Lung (tissue), 12 donors: ENCODE data around the gene DDX18. TPM values are rescaled to one million over a fixed set of nuclear protein-coding genes. Genes with fewer than 3 reads are reported as not detected.

Experiments
- ATAC-seq: fragments of 200-7000 bp; cut with Tn5 transposase; one replicate; pipeline ENCODE4 v1.9.1; 2020; ENCODE audit warnings: moderate number of reproducible peaks; ENCODE audit not compliant: insufficient read depth, low FRiP score
- DNase-seq, 3 donors: peaks; one replicate each; pipeline ENCODE4 v3.0.0-alpha.2; 2013 to 2017
- H3K27ac ChIP-seq, 2 donors: one replicate each; pipeline ENCODE4 v1.5.1; 2013; ENCODE audit warnings: mild to moderate bottlenecking in 2 of 2, moderate library complexity in 2 of 2, control low read depth in 1 of 2, inconsistent platforms in 1 of 2, low read depth in 1 of 2, low read length in 1 of 2
- H3K27me3 ChIP-seq, 3 donors: one replicate each; pipeline ENCODE4 v1.5.1; 2013; ENCODE audit warnings: low read length in 2 of 3; ENCODE audit not compliant: control insufficient read depth in 3 of 3, insufficient read depth in 3 of 3
- H3K36me3 ChIP-seq, 4 donors: one replicate each; pipeline ENCODE4 v1.5.1; 2013; ENCODE audit warnings: low read length in 4 of 4, mild to moderate bottlenecking in 1 of 4, moderate library complexity in 1 of 4; ENCODE audit not compliant: control insufficient read depth in 4 of 4, insufficient read depth in 4 of 4
- H3K4me1 ChIP-seq, 5 donors: one replicate each; pipeline ENCODE4 v1.5.1; 2013; ENCODE audit warnings: low read length in 5 of 5, mild to moderate bottlenecking in 2 of 5, moderate library complexity in 1 of 5; ENCODE audit not compliant: control insufficient read depth in 5 of 5, insufficient read depth in 5 of 5
- H3K4me3 ChIP-seq: one replicate; pipeline ENCODE4 v1.5.1; 2013; ENCODE audit warnings: mild to moderate bottlenecking, control low read depth, moderate library complexity
- H3K9ac ChIP-seq, 2 donors: one replicate each; pipeline ENCODE4 v1.5.1; 2013; ENCODE audit warnings: low read length in 2 of 2, control low read depth in 1 of 2; ENCODE audit not compliant: insufficient read depth in 1 of 2
- H3K9me3 ChIP-seq, 4 donors: one replicate each; pipeline ENCODE4 v1.5.1; 2013; ENCODE audit warnings: low read length in 3 of 4, mild to moderate bottlenecking in 1 of 4, moderate library complexity in 1 of 4; ENCODE audit not compliant: control insufficient read depth in 4 of 4, insufficient read depth in 3 of 4
- WGBS, 2 donors: extraction: QIAGEN DNeasy Blood & Tissue Kit; methylation state at CpG; one replicate each; pipeline ENCODE4 v1.1.7; 2013; 5-methylcytosine and 5-hydroxymethylcytosine counted together
- polyA plus RNA-seq, 2 donors: library from polyadenylated mRNA; stranded (reverse); fragments of 200-250 nt; gene quantifications; one replicate each; pipeline ENCODE4 v1.2.1, GENCODE V29; 2013
- total RNA-seq, 2 donors: library from RNA; depleted of rRNA in 1 of 2; stranded (reverse); fragments of >200 nt in 1 of 2; gene quantifications; one replicate each; pipeline ENCODE4 v1.2.1, GENCODE V29; 2014 to 2021
- TF ChIP-seq, protein P1 (sequence below): IDR thresholded peaks from 2 replicates; pipeline ENCODE4 v1.5.1; 2012; ENCODE audit warnings: mild to moderate bottlenecking; ENCODE audit errors: control extremely low read depth, extremely low read depth
- donor health status: control.
- donor health status: control.
- donor health status: Bipolar disorder and iron deficiency.
- donor health status: healthy.
- donor health status: DM: yes; HTN: yes; CAD: no.

DDX18 gene
- total and polyA plus RNA-seq, 4 donors, result 26.9 to 60.0 (median 39.7) TPM

DNA sequence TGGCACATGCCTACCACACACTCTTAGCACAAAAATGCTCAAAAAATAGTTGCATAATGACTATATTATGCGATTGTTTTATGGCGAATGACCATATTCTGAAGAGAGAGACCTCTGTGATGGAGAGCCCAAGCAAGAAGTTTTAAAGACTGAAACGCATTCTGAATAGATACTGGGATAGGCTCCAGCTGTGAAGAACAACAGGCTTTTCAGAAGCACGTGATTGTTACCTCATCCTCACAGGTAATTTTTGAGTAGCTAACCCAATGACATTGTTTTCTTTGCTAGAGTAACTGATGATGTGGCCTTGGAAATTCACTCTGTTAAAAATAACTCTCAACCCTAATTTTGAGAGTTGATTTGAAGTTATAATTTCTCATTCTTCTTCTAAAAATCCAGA, 2.0 kb upstream of the DDX18 start:
- TF ChIP-seq, protein P1, sequence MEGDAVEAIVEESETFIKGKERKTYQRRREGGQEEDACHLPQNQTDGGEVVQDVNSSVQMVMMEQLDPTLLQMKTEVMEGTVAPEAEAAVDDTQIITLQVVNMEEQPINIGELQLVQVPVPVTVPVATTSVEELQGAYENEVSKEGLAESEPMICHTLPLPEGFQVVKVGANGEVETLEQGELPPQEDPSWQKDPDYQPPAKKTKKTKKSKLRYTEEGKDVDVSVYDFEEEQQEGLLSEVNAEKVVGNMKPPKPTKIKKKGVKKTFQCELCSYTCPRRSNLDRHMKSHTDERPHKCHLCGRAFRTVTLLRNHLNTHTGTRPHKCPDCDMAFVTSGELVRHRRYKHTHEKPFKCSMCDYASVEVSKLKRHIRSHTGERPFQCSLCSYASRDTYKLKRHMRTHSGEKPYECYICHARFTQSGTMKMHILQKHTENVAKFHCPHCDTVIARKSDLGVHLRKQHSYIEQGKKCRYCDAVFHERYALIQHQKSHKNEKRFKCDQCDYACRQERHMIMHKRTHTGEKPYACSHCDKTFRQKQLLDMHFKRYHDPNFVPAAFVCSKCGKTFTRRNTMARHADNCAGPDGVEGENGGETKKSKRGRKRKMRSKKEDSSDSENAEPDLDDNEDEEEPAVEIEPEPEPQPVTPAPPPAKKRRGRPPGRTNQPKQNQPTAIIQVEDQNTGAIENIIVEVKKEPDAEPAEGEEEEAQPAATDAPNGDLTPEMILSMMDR, result no peak
- Histone ChIP-seq H3K36me3 (peaks cover 0 to 4% (median 1%) of the 10 kb centered on the region in 4 donors), H3K27ac (no peak overlapping the region), H3K9me3 (no peaks in the 10 kb centered on the region), H3K4me3 (no peak overlapping the region), H3K9ac (no peak overlapping the region), H3K27me3 (no peaks in the 10 kb centered on the region), H3K4me1 (peaks cover 0 to 13% (median 0%) of the 10 kb centered on the region in 5 donors)
- DNase-seq (no peak), ATAC-seq (no peak)
- WGBS, 2 donors, result 67 to 74% methylated on average over 4 of the region's 4 CpGs

DNA sequence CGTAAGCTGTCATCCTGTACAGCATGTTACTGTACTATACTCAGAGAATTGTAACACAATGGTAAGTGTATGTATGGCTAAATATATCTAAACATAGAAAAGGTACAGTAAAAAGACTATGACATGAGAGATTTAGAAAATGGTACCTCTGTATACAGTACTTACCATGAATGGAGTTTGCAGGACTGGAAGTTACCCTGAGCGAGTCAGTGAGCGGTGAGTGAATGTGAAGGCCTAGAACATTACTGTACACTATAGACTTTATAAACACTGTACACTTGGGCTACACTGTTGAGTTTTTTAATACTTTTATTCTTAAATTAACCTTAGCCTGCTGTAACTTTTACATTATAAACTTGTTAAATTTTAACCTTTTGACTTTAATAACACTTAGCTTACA, 1.5 kb downstream of the DDX18 start:
- ATAC-seq, result no peak
- TF ChIP-seq, protein P1, result no peak
- H3K9me3 ChIP-seq, result no peaks in the 10 kb centered on the region
- no peak for DNase-seq
- H3K9ac ChIP-seq, result no peak overlapping the region
- H3K27me3 ChIP-seq, result no peaks in the 10 kb centered on the region
- peaks cover 0 to 13% (median 0%) of the 10 kb centered on the region in 5 donors for H3K4me1 ChIP-seq
- no peak overlapping the region for H3K27ac ChIP-seq
- WGBS, 2 donors, result 94 to 96% methylated on average over 3 of the region's 3 CpGs
- H3K4me3 ChIP-seq, result no peak overlapping the region
- peaks cover 7 to 25% (median 18%) of the 10 kb centered on the region in 4 donors for H3K36me3 ChIP-seq

DNA sequence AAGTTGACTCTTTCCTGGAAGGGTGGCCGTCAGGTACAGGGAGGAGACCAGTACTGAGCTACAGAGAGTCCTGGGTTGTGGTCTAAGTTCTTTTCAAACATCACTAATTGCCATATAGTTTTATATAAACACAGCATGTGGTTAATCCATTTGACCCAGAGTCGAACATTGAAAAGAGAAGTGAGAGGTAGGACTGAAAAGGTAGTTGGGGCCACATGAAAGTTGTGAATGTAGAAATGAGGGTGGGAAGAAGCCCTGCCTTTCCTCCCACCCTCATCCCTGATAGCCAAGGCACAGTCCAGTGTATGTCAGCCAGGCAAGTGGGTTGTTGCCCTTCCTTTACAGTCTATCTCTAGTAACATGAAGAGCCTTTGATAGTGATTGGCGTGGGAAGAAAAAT, 4.4 kb downstream of the DDX18 start:
- Histone ChIP-seq H3K4me3 (no peak overlapping the region), H3K9ac (no peak overlapping the region), H3K4me1 (peaks cover 0 to 13% (median 0%) of the 10 kb centered on the region in 5 donors), H3K27me3 (no peaks in the 10 kb centered on the region), H3K36me3 (peaks cover 12 to 46% (median 39%) of the 10 kb centered on the region in 4 donors), H3K9me3 (no peaks in the 10 kb centered on the region), H3K27ac (no peak overlapping the region)
- ATAC-seq (no peak), DNase-seq (no peak)
- TF ChIP-seq, protein P1, result no peak
- 93 to 96% methylated on average over 3 of the region's 3 CpGs for WGBS, 2 donors

DNA sequence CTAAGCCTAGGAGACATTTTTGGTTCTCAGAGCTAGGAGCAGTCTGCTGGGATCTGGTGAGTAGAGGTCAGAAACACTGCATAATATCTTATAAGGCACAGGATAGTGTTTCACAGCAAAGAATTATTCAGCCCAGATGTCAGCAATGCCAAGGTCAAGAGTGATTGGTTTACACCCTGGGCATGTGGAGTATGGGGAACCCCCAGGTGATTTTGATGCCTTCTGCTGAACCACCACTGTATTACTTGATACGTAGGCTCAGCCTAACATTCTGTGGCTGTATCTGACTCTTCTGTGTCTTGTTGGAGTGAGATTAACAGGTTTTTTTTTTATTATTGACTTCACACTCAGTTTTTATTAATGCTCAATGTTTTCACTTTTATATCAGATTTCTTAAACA, 6.0 kb downstream of the DDX18 start:
- TF ChIP-seq, protein P1, result no peak
- Histone ChIP-seq H3K27me3 (no peaks in the 10 kb centered on the region), H3K9ac (no peak overlapping the region), H3K27ac (no peak overlapping the region), H3K4me3 (no peak overlapping the region), H3K36me3 (peaks cover 17 to 59% (median 48%) of the 10 kb centered on the region in 4 donors), H3K9me3 (no peaks in the 10 kb centered on the region), H3K4me1 (peaks cover 0 to 10% (median 0%) of the 10 kb centered on the region in 5 donors)
- ATAC-seq (no peak), DNase-seq (no peak)
- WGBS, 2 donors, result 90 to 100% methylated on average over 1 of the region's 1 CpG
